ENCODE results near the gene FOXP1.

DNA sequence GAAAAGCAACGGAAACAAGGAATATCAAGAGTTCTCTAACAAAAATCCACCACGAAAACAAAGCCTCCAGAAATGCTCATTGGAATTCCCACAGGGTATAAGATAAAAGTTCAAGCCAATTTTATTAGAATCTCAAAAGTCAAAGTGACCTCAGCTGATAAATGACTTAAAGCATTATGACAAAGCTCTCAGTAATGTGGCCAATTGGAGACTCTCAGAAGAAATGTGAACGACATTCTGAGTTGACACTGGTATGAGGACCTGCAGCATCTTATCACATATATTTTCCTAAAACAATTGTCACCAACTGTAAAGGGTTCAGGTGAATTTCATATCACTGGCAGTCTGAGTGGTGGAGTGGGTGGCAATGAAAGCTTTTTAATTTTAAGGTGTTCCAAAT lies 199.1 kb downstream of the FOXP1 start:
- TF ChIP-seq, protein P1, sequence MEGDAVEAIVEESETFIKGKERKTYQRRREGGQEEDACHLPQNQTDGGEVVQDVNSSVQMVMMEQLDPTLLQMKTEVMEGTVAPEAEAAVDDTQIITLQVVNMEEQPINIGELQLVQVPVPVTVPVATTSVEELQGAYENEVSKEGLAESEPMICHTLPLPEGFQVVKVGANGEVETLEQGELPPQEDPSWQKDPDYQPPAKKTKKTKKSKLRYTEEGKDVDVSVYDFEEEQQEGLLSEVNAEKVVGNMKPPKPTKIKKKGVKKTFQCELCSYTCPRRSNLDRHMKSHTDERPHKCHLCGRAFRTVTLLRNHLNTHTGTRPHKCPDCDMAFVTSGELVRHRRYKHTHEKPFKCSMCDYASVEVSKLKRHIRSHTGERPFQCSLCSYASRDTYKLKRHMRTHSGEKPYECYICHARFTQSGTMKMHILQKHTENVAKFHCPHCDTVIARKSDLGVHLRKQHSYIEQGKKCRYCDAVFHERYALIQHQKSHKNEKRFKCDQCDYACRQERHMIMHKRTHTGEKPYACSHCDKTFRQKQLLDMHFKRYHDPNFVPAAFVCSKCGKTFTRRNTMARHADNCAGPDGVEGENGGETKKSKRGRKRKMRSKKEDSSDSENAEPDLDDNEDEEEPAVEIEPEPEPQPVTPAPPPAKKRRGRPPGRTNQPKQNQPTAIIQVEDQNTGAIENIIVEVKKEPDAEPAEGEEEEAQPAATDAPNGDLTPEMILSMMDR (IDR thresholded peaks at IDR 0.05): no peak
- no peak for TF ChIP-seq POLR2A (IDR thresholded peaks at IDR 0.05)
- no peak for TF ChIP-seq POLR2AphosphoS5 (IDR thresholded peaks at IDR 0.05)
- TF ChIP-seq EP300 (IDR thresholded peaks at IDR 0.05): no peak
